H9 (cell line): Measurements from ENCODE around the gene RNASE9. TPM values are rescaled to one million over a fixed set of nuclear protein-coding genes. Genes with fewer than 3 reads are reported as not detected.
A peak's percentile ranks its signal among the peaks of the same experiment; 100 is the strongest.
"Not testable (repeated sequence)": the region's sequence is repeated elsewhere in the genome, so short reads cannot be mapped to it uniquely, and the experiment has no call there.

ENCODE experiments used
- DNase-seq: peaks from one replicate; pipeline ENCODE4 v3.0.0-alpha.2; 2017
- H2AFZ ChIP-seq: one replicate; pipeline ENCODE4 v1.6.1; 2013; ENCODE audit warnings: mild to moderate bottlenecking, low read length, control low read depth, moderate library complexity
- H2AK5ac ChIP-seq: 2 replicates; pipeline ENCODE4 v1.6.1; 2013; ENCODE audit warnings: low read length, control low read depth, mixed read lengths; ENCODE audit not compliant: insufficient read length
- H2BK120ac ChIP-seq: one replicate; pipeline ENCODE4 v1.6.1; 2013; ENCODE audit warnings: low read depth, mild to moderate bottlenecking, low read length, control low read depth, inconsistent platforms; ENCODE audit not compliant: poor library complexity, severe bottlenecking
- H2BK12ac ChIP-seq: 2 replicates; pipeline ENCODE4 v1.6.1; 2013; ENCODE audit warnings: low read length, control low read depth, mixed read lengths, low read depth; ENCODE audit not compliant: insufficient read length
- H2BK15ac ChIP-seq: 2 replicates; pipeline ENCODE4 v1.6.1; 2013; ENCODE audit warnings: low read depth, low read length, control low read depth
- H2BK20ac ChIP-seq: one replicate; pipeline ENCODE4 v1.6.1; 2013; ENCODE audit warnings: low read depth, mild to moderate bottlenecking, low read length, control low read depth, inconsistent platforms; ENCODE audit not compliant: poor library complexity, severe bottlenecking
- H2BK5ac ChIP-seq: 2 replicates; pipeline ENCODE4 v1.6.1; 2013; ENCODE audit warnings: low read length, control low read depth, mixed read lengths; ENCODE audit not compliant: insufficient read length
- H3K14ac ChIP-seq: 2 replicates; pipeline ENCODE4 v1.6.1; 2013; ENCODE audit warnings: low read length, control low read depth; ENCODE audit not compliant: insufficient read depth
- H3K18ac ChIP-seq: 2 replicates; pipeline ENCODE4 v1.6.1; 2013; ENCODE audit warnings: low read depth, mild to moderate bottlenecking, mixed read lengths, low read length, control low read depth; ENCODE audit not compliant: insufficient read length
- H3K23ac ChIP-seq: 2 replicates; pipeline ENCODE4 v1.6.1; 2013; ENCODE audit warnings: low read length, control low read depth, mixed read lengths, low read depth; ENCODE audit not compliant: insufficient read length
- H3K23me2 ChIP-seq: 2 replicates; pipeline ENCODE4 v1.6.1; 2013; ENCODE audit warnings: low read depth, mild to moderate bottlenecking, mixed read lengths, low read length, control low read depth; ENCODE audit not compliant: insufficient read length, poor library complexity, severe bottlenecking
- H3K27ac ChIP-seq: 2 replicates; pipeline ENCODE4 v1.5.1; 2013; ENCODE audit warnings: low read length, control low read depth, mixed read lengths, low read depth; ENCODE audit not compliant: insufficient read length
- H3K27me3 ChIP-seq: 2 replicates; pipeline ENCODE4 v1.6.1; 2013; ENCODE audit warnings: low read length, control low read depth, inconsistent platforms; ENCODE audit not compliant: insufficient read depth
- H3K4ac ChIP-seq: 2 replicates; pipeline ENCODE4 v1.6.1; 2013; ENCODE audit warnings: low read depth, mild to moderate bottlenecking, control low read depth, inconsistent platforms, low read length, moderate library complexity
- H3K4me1 ChIP-seq: 2 replicates; pipeline ENCODE4 v1.6.1; 2013; ENCODE audit warnings: low read length, control low read depth, inconsistent platforms; ENCODE audit not compliant: insufficient read depth
- H3K4me2 ChIP-seq: 2 replicates; pipeline ENCODE4 v1.6.1; 2013; ENCODE audit warnings: low read length, control low read depth, mixed read lengths; ENCODE audit not compliant: insufficient read length, insufficient read depth
- H3K56ac ChIP-seq: 2 replicates; pipeline ENCODE4 v1.6.1; 2013; ENCODE audit warnings: low read depth, mild to moderate bottlenecking, mixed read lengths, low read length, control low read depth; ENCODE audit not compliant: insufficient read length
- H3K79me1 ChIP-seq: 2 replicates; pipeline ENCODE4 v1.6.1; 2013; ENCODE audit warnings: low read depth, mild to moderate bottlenecking, moderate library complexity, low read length, control low read depth, inconsistent platforms; ENCODE audit not compliant: insufficient read depth, poor library complexity, severe bottlenecking
- H3K79me2 ChIP-seq: 2 replicates; pipeline ENCODE4 v1.6.1; 2013; ENCODE audit warnings: low read length, control low read depth, inconsistent platforms; ENCODE audit not compliant: insufficient read depth
- H3K9ac ChIP-seq: 2 replicates; pipeline ENCODE4 v1.6.1; 2013; ENCODE audit warnings: low read length, control low read depth, mixed read lengths; ENCODE audit not compliant: insufficient read length; ENCODE audit errors: extremely low read depth
- H3K9me3 ChIP-seq: one replicate; pipeline ENCODE4 v1.6.1; 2013; ENCODE audit warnings: low read depth, low read length, inconsistent platforms; ENCODE audit not compliant: control insufficient read depth
- H3T11ph ChIP-seq: one replicate; pipeline ENCODE4 v1.6.1; 2013; ENCODE audit warnings: mild to moderate bottlenecking, low read length, control low read depth, inconsistent platforms
- H4K20me1 ChIP-seq: one replicate; pipeline ENCODE4 v1.6.1; 2013; ENCODE audit not compliant: control insufficient read depth, insufficient read length, insufficient read depth
- H4K5ac ChIP-seq: 2 replicates; pipeline ENCODE4 v1.6.1; 2013; ENCODE audit warnings: low read depth, mild to moderate bottlenecking, mixed read lengths, low read length, control low read depth; ENCODE audit not compliant: insufficient read length
- H4K8ac ChIP-seq: replicated peaks from 2 replicates; pipeline ENCODE4 v1.6.1; 2013; ENCODE audit warnings: low read length, control low read depth, mixed read lengths, low read depth; ENCODE audit not compliant: insufficient read length
- H4K91ac ChIP-seq: 2 replicates; pipeline ENCODE4 v1.6.1; 2013; ENCODE audit warnings: low read depth, mild to moderate bottlenecking, moderate library complexity, mixed read lengths, low read length, control low read depth; ENCODE audit not compliant: insufficient read length
- H3K27ac Mint-ChIP-seq, 3 experiments: 2 replicates in 2 of 3; 3 replicates in 1 of 3; pipeline ENCODE4 v1.8.0; 2020 to 2021; ENCODE audit warnings: mixed read lengths in 3 of 3, mild to moderate bottlenecking in 1 of 3, moderate library complexity in 1 of 3
- H3K27me3 Mint-ChIP-seq: 2 replicates; pipeline ENCODE4 v1.8.0; 2021; ENCODE audit warnings: low read depth, mild to moderate bottlenecking, moderate library complexity, mixed read lengths
- H3K36me3 Mint-ChIP-seq, 3 experiments: 2 replicates in 2 of 3; 3 replicates in 1 of 3; pipeline ENCODE4 v1.8.0; 2020 to 2021; ENCODE audit warnings: low read depth in 3 of 3, mixed read lengths in 3 of 3; ENCODE audit not compliant: insufficient read depth in 1 of 3
- H3K4me1 Mint-ChIP-seq, 2 experiments: 2 replicates each; pipeline ENCODE4 v1.8.0; 2020; ENCODE audit warnings: mixed read lengths in 2 of 2
- H3K4me3 Mint-ChIP-seq, 2 experiments: 2 replicates in 1 of 2; 3 replicates in 1 of 2; pipeline ENCODE4 v1.8.0; 2020 to 2021; ENCODE audit warnings: mild to moderate bottlenecking in 2 of 2, mixed read lengths in 2 of 2, moderate library complexity in 1 of 2
- H3K9me3 Mint-ChIP-seq, 2 experiments: 2 replicates in 1 of 2; 3 replicates in 1 of 2; pipeline ENCODE4 v1.8.0; 2020; ENCODE audit warnings: mild to moderate bottlenecking in 2 of 2, mixed read lengths in 2 of 2, moderate library complexity in 1 of 2
- CTCF ChIP-seq: fragments of 200-600 bp; sonication (generic); conservative IDR thresholded peaks from 3 replicates; pipeline ENCODE4 v1.8.0; 2021; ENCODE audit warnings: antibody characterized with exemption, mild to moderate bottlenecking
- WGBS: extraction: QIAGEN DNeasy Blood & Tissue Kit; methylation state at CpG from one replicate; pipeline ENCODE4 v1.1.7; 2013; ENCODE audit warnings: missing lambda C conversion rate, low lambda C conversion rate, mixed read lengths; ENCODE audit not compliant: insufficient read length; ENCODE audit errors: extremely low coverage; 5-methylcytosine and 5-hydroxymethylcytosine counted together
- total RNA-seq: library from RNA; stranded (reverse); gene quantifications from 2 replicates; pipeline ENCODE4 v1.2.1, GENCODE V29; 2021

Gene RNASE9
- total RNA-seq, 1 experiment from 2014 or later: not detected

- DNase-seq: no peak
These were observed 52.5 kb downstream of the RNASE9 start for GRCh38 chr14:20508367-20508766.

GRCh38 chr14:20507537-20507936, 53.3 kb downstream of the RNASE9 start:
- not testable (repeated sequence) for H3K79me1 ChIP-seq, H3T11ph ChIP-seq, H3K36me3 Mint-ChIP-seq, H2BK120ac ChIP-seq, H3K4me1 Mint-ChIP-seq, H3K9me3 ChIP-seq, H3K9ac ChIP-seq, H3K18ac ChIP-seq, H2BK15ac ChIP-seq, H4K91ac ChIP-seq, H3K27ac ChIP-seq, H3K56ac ChIP-seq, H2AK5ac ChIP-seq, H2AFZ ChIP-seq, H3K9me3 Mint-ChIP-seq, H3K23me2 ChIP-seq, H4K8ac ChIP-seq, H4K5ac ChIP-seq, H3K4me2 ChIP-seq, H2BK20ac ChIP-seq, H3K27me3 ChIP-seq, H3K27ac Mint-ChIP-seq, H3K23ac ChIP-seq, H3K4me3 Mint-ChIP-seq, H4K20me1 ChIP-seq, H2BK5ac ChIP-seq, H3K79me2 ChIP-seq, H3K27me3 Mint-ChIP-seq, H2BK12ac ChIP-seq, H3K4ac ChIP-seq, DNase-seq, H3K14ac ChIP-seq, H3K4me1 ChIP-seq
- WGBS: no CpG with 5 or more reads among the region's 3 CpGs

More at GRCh38 chr14:20508367-20508766, 52.5 kb downstream of the RNASE9 start:
- Histone ChIP-seq H4K91ac (no peak overlapping the region), H2AK5ac (no peak overlapping the region), H3K9me3 (no peaks in the 10 kb centered on the region), H3K4ac (no peak overlapping the region), H4K8ac (no peak overlapping the region), H3K18ac (no peak overlapping the region), H3K4me2 (no peak overlapping the region), H3K4me1 (peaks cover 3% of the 10 kb centered on the region; the same call in 1 of the 2 replicates), H2BK12ac (no peak overlapping the region), H3K56ac (no peak overlapping the region), H3K79me1 (no peaks in the 10 kb centered on the region), H2BK15ac (no peak overlapping the region), H2BK20ac (no peak overlapping the region), H3K27ac (no peak overlapping the region), H2BK5ac (no peak overlapping the region), H3K9ac (peak overlapping the region; percentile 7), H4K20me1 (no peaks in the 10 kb centered on the region), H3K14ac (no peak overlapping the region), H3K23ac (no peak overlapping the region), H3K23me2 (no peaks in the 10 kb centered on the region), H2BK120ac (no peak overlapping the region), H3K27me3 (no peaks in the 10 kb centered on the region), H2AFZ (no peak overlapping the region), H3T11ph (no peak overlapping the region), H4K5ac (no peak overlapping the region), H3K79me2 (no peaks in the 10 kb centered on the region)
- H3K9me3 Mint-ChIP-seq: peaks cover 9 to 10% of the 10 kb centered on the region in 2 experiments
- no peak for TF ChIP-seq CTCF
- no CpG with 5 or more reads among the region's 8 CpGs for WGBS
- H3K4me3 Mint-ChIP-seq: no peak overlapping the region
- peaks cover 4 to 9% (median 4%) of the 10 kb centered on the region in 3 experiments; a peak in 6 of 7 replicates for H3K36me3 Mint-ChIP-seq
- H3K27me3 Mint-ChIP-seq: peaks cover 5% of the 10 kb centered on the region
- H3K27ac Mint-ChIP-seq: no peak overlapping the region
- H3K4me1 Mint-ChIP-seq: peaks cover 10 to 13% of the 10 kb centered on the region in 2 experiments
